Measurements from ENCODE around the gene KCNK10.

DNA sequence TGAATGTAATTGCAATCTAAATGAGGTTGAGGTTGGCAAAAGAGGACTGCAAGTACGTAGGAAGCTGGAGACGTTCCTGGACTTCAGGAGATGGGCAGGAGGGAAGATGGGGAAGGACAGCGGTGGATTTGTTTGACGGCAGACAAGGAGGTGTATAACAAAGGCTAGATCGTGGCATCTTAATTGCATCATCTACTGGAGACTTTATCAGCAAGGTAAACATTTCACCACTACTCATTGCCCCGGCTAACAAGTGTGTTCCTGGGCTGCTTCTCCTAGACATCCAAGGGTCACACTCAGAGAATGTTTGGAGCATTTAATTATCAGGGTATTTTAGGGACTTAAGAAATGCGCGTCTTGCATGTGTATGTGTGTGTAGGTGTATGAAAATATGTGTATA lies 128.5 kb downstream of the KCNK10 start:
- TF ChIP-seq, protein P1, sequence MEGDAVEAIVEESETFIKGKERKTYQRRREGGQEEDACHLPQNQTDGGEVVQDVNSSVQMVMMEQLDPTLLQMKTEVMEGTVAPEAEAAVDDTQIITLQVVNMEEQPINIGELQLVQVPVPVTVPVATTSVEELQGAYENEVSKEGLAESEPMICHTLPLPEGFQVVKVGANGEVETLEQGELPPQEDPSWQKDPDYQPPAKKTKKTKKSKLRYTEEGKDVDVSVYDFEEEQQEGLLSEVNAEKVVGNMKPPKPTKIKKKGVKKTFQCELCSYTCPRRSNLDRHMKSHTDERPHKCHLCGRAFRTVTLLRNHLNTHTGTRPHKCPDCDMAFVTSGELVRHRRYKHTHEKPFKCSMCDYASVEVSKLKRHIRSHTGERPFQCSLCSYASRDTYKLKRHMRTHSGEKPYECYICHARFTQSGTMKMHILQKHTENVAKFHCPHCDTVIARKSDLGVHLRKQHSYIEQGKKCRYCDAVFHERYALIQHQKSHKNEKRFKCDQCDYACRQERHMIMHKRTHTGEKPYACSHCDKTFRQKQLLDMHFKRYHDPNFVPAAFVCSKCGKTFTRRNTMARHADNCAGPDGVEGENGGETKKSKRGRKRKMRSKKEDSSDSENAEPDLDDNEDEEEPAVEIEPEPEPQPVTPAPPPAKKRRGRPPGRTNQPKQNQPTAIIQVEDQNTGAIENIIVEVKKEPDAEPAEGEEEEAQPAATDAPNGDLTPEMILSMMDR (IDR thresholded peaks at IDR 0.05; ENCODE audit: borderline replicate concordance, extremely low read depth, low read length, poor library complexity, severe bottlenecking), result no peak
- TF ChIP-seq EZH2 (IDR thresholded peaks at IDR 0.05; ENCODE audit: borderline replicate concordance, low read depth, low read length, severe bottlenecking), result no peak

Data from DND-41 (cell line).